HCT116 (cell line): ENCODE measurements around the gene POLR3H. TPM values are rescaled to one million over a fixed set of nuclear protein-coding genes. Genes with fewer than 3 reads are reported as not detected.

ENCODE experiments used
- ATAC-seq: fragments of 200-7000 bp; cut with Tn5 transposase; 2 replicates; pipeline ENCODE4 v1.9.1; 2020; ENCODE audit warnings: mild to moderate bottlenecking, moderate library complexity
- BruUV-seq: library from RNA; stranded (reverse); fragments of 400-500 nt; replicated peaks from 2 replicates; lab custom pipeline; 2021; lab: Mats Ljungman, UMichigan
- CTCF ChIA-PET: fragments of 300-600 bp; sonication (Branson Sonifier 250); formaldehyde crosslinking; loops from one replicate; lab custom pipeline; 2021; ENCODE audit warnings: antibody characterized with exemption; lab: Charles Lee
- POLR2A ChIA-PET: fragments of 300-600, 350-600 bp; sonication (Branson Sonifier 250); formaldehyde crosslinking; loops from one replicate; lab custom pipeline; 2021; ENCODE audit warnings: antibody characterized with exemption; lab: Charles Lee
- RAD21 ChIA-PET, 2 experiments: fragments of 300-600 bp; sonication (Branson Sonifier 250); formaldehyde crosslinking; loops; one replicate each; lab custom pipeline; 2023; ENCODE audit warnings: low total read pairs in 2 of 2; ENCODE audit not compliant: uncharacterized antibody in 2 of 2, unreplicated experiment in 2 of 2, low non-redundant PET in 1 of 2; lab: Charles Lee
- DNase-seq: peaks from one replicate; pipeline ENCODE4 v3.0.0-alpha.2; 2010; ENCODE audit warnings: low read depth, low spot score
- H2AFZ ChIP-seq: fragments of 200-600 bp; shearing (Covaris generic), sonication (generic); 2 replicates; pipeline ENCODE4 v1.6.1; 2017; ENCODE audit warnings: low read depth, mixed run types, mixed read lengths, antibody characterized with exemption, low read length; ENCODE audit not compliant: poor library complexity, severe bottlenecking
- H3K27ac ChIP-seq: 2 replicates; pipeline ENCODE4 v1.5.1; 2012; ENCODE audit warnings: low read depth, low read length
- H3K27me3 ChIP-seq: fragments of 200-600 bp; sonication (generic); 2 replicates; pipeline ENCODE4 v1.6.1; 2016; ENCODE audit warnings: mixed run types, low read length, mixed read lengths; ENCODE audit not compliant: insufficient read depth
- H3K36me3 ChIP-seq, 2 experiments: fragments of 200-500 bp in 1 of 2; fragments of 200-600 bp in 1 of 2; sonication (Bioruptor generic) in 1 of 2; sonication (generic) in 1 of 2; 2 replicates each; pipeline versions ENCODE4 v1.5.1 to v1.6.1; 2014 to 2016; ENCODE audit warnings: low read length in 2 of 2, inconsistent platforms in 1 of 2, mixed read lengths in 1 of 2, mixed run types in 1 of 2; ENCODE audit not compliant: insufficient read depth in 2 of 2, control insufficient read depth in 1 of 2
- H3K4me1 ChIP-seq, 2 experiments: fragments of 200-600 bp in 1 of 2; sonication (generic) in 1 of 2; 2 replicates each; pipeline versions ENCODE4 v1.5.1 to v1.6.1; 2012 to 2017; ENCODE audit warnings: low read length in 2 of 2, inconsistent platforms in 1 of 2, mild to moderate bottlenecking in 1 of 2, mixed read lengths in 1 of 2, mixed run types in 1 of 2, moderate library complexity in 1 of 2; ENCODE audit not compliant: insufficient read depth in 2 of 2, control insufficient read depth in 1 of 2
- H3K4me2 ChIP-seq: fragments of 200-600 bp; sonication (generic); 2 replicates; pipeline ENCODE4 v1.6.1; 2017; ENCODE audit warnings: mixed run types, low read length, mixed read lengths
- H3K4me3 ChIP-seq, 2 experiments: fragments of 200-600 bp in 1 of 2; sonication (generic) in 1 of 2; replicated peaks in 1 of 2; 2 replicates each; pipeline ENCODE4 v1.5.1; 2011 to 2016; ENCODE audit warnings: low read length in 2 of 2, control low read depth in 1 of 2, low read depth in 1 of 2, mild to moderate bottlenecking in 1 of 2, mixed read lengths in 1 of 2, mixed run types in 1 of 2
- H3K79me2 ChIP-seq: fragments of 200-600 bp; sonication (generic); 2 replicates; pipeline ENCODE4 v1.6.1; 2017; ENCODE audit warnings: mild to moderate bottlenecking, mixed run types, low read length, moderate library complexity, mixed read lengths; ENCODE audit not compliant: insufficient read depth
- H3K9ac ChIP-seq: fragments of 200-600 bp; sonication (generic); 2 replicates; pipeline ENCODE4 v1.6.1; 2016; ENCODE audit warnings: low read length, mixed read lengths
- H3K9me2 ChIP-seq: fragments of 200-600 bp; sonication (generic), shearing (Covaris generic); 2 replicates; pipeline ENCODE4 v1.6.1; 2017; ENCODE audit warnings: mixed run types, mild to moderate bottlenecking, moderate library complexity; ENCODE audit not compliant: insufficient read depth
- H3K9me3 ChIP-seq, 2 experiments: fragments of 200-500 bp in 1 of 2; fragments of 200-600 bp in 1 of 2; sonication (Bioruptor generic) in 1 of 2; sonication (generic) in 1 of 2; 2 replicates each; pipeline ENCODE4 v1.6.1; 2014 to 2017; ENCODE audit warnings: low read length in 2 of 2, mixed read lengths in 2 of 2, inconsistent platforms in 1 of 2, low read depth in 1 of 2, mild to moderate bottlenecking in 1 of 2, mixed run types in 1 of 2, moderate library complexity in 1 of 2; ENCODE audit not compliant: control insufficient read depth in 1 of 2, insufficient read depth in 1 of 2
- H4K20me1 ChIP-seq: fragments of 200-600 bp; sonication (generic), shearing (Covaris generic); 2 replicates; pipeline ENCODE4 v1.6.1; 2017; ENCODE audit warnings: mixed run types, mild to moderate bottlenecking, moderate library complexity; ENCODE audit not compliant: insufficient read depth
- CBX3 ChIP-seq: IDR thresholded peaks from 2 replicates; pipeline ENCODE4 v1.6.1; 2012; ENCODE audit warnings: low read depth
- EGR1 ChIP-seq: IDR thresholded peaks from 2 replicates; pipeline ENCODE4 v1.6.1; 2012; ENCODE audit warnings: low read depth
- ELF1 ChIP-seq: IDR thresholded peaks from 2 replicates; pipeline ENCODE4 v1.6.1; 2012; ENCODE audit warnings: low read depth, borderline replicate concordance
- EZH2phosphoT487 ChIP-seq: fragments of 200-600 bp; IDR thresholded peaks from 2 replicates; pipeline ENCODE4 v1.6.1; 2018; ENCODE audit warnings: antibody characterized with exemption, borderline replicate concordance
- FOSL1 ChIP-seq: IDR thresholded peaks from 2 replicates; pipeline ENCODE4 v1.6.1; 2012; ENCODE audit warnings: low read depth
- JUND ChIP-seq: IDR thresholded peaks from 2 replicates; pipeline ENCODE4 v1.6.1; 2012
- POLR2A ChIP-seq: IDR thresholded peaks from 2 replicates; pipeline ENCODE4 v1.7.0; 2011; ENCODE audit warnings: borderline replicate concordance; ENCODE audit not compliant: insufficient read depth, insufficient read length; ENCODE audit errors: extremely low read depth
- RAD21 ChIP-seq: IDR thresholded peaks from 2 replicates; pipeline ENCODE4 v1.6.1; 2012; ENCODE audit warnings: low read depth, mild to moderate bottlenecking
- SIN3A ChIP-seq: IDR thresholded peaks from 2 replicates; pipeline ENCODE4 v1.6.1; 2012; ENCODE audit warnings: low read depth
- SP1 ChIP-seq: IDR thresholded peaks from 2 replicates; pipeline ENCODE4 v1.6.1; 2012; ENCODE audit warnings: low read depth
- TCF7L2 ChIP-seq: IDR thresholded peaks from 2 replicates; pipeline ENCODE4 v1.7.0; 2011; ENCODE audit warnings: borderline replicate concordance, inconsistent platforms; ENCODE audit not compliant: insufficient read depth, insufficient read length; ENCODE audit errors: extremely low read depth
- YY1 ChIP-seq: IDR thresholded peaks from 2 replicates; pipeline ENCODE4 v1.6.1; 2011; ENCODE audit warnings: low read length, low read depth, moderate library complexity, mild to moderate bottlenecking; ENCODE audit not compliant: insufficient replicate concordance; ENCODE audit errors: extremely low read depth
- ZNF274 ChIP-seq: fragments of 200-500 bp; sonication (Bioruptor generic); IDR thresholded peaks from 2 replicates; pipeline ENCODE4 v1.6.1; 2014; ENCODE audit warnings: mild to moderate bottlenecking, low read depth, low read length, inconsistent platforms
- intact Hi-C: fragments of 100-400 bp; cut with micrococcal nuclease; formaldehyde crosslinking; loops from 2 replicates; pipeline ENCODE4 v1.10.0; 2022
- total RNA-seq: library from RNA; stranded (reverse); gene quantifications from one replicate; pipeline ENCODE4 v1.2.1, GENCODE V29; 2021; ENCODE audit not compliant: unreplicated experiment
- TF ChIP-seq, protein P1 (sequence below), 3 experiments: fragments of 200-600 bp in 1 of 3; sonication (generic) in 1 of 3; IDR thresholded peaks in 2 of 3; conservative IDR thresholded peaks in 1 of 3; 2 replicates each; pipeline ENCODE4 v1.5.1; 2012 to 2017; ENCODE audit warnings: low read depth in 2 of 3, low read length in 2 of 3, antibody characterized with exemption in 1 of 3, borderline replicate concordance in 1 of 3, control low read depth in 1 of 3, mild to moderate bottlenecking in 1 of 3, mixed read lengths in 1 of 3, mixed run types in 1 of 3, moderate library complexity in 1 of 3; ENCODE audit not compliant: insufficient read depth in 1 of 3
- TF ChIP-seq, protein P2 (sequence below): IDR thresholded peaks from 2 replicates; pipeline ENCODE4 v1.6.1; 2012; ENCODE audit warnings: low read depth

POLR3H gene
- total RNA-seq, 1 experiment from 2014 or later: 62.1 TPM

DNA sequence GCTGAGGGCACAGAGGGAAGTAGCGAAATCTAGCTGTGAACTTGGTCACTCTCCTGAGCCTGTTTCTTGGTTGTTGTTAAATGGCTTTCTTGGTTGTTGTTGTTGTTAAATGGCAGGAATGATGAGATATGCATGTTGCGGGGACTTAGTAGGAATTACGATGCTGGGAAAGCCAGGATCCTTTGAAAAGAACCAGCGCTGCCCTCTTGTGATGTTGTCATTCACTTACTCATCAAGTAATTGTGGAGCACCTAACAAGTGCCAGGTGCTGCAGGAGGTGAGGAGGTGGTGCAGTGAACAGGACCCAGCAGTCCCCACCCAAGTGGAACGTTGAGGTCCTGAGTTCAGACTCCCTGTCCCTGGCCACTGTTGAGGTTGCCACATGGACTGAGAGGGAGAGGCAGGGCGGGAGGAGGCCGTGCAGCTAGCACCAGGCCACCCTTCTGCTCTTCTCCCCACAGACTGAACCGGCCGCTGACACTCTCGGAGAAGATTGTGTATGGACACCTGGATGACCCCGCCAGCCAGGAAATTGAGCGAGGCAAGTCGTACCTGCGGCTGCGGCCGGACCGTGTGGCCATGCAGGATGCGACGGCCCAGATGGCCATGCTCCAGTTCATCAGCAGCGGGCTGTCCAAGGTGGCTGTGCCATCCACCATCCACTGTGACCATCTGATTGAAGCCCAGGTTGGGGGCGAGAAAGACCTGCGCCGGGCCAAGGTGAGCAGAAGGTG lies 36.8 kb downstream of the POLR3H start:
- ChIA-PET POLR2A (no interaction called here), RAD21 (no interaction called here), CTCF (no interaction called here)
- H3K4me2 ChIP-seq: no peak overlapping the region
- no peaks in the 10 kb centered on the region for H3K9me3 ChIP-seq
- peaks cover 12 to 14% of the 10 kb centered on the region in 2 experiments for H3K4me1 ChIP-seq
- H3K4me3 ChIP-seq: no peak overlapping the region
- TF ChIP-seq ZNF274 (no peak), YY1 (no peak), CBX3 (no peak), JUND (no peak), RAD21 (no peak), EZH2phosphoT487 (no peak), POLR2A (no peak), FOSL1 (no peak), SIN3A (no peak), EGR1 (no peak), SP1 (no peak), ELF1 (no peak), TCF7L2 (no peak)
- TF ChIP-seq, protein P1, sequence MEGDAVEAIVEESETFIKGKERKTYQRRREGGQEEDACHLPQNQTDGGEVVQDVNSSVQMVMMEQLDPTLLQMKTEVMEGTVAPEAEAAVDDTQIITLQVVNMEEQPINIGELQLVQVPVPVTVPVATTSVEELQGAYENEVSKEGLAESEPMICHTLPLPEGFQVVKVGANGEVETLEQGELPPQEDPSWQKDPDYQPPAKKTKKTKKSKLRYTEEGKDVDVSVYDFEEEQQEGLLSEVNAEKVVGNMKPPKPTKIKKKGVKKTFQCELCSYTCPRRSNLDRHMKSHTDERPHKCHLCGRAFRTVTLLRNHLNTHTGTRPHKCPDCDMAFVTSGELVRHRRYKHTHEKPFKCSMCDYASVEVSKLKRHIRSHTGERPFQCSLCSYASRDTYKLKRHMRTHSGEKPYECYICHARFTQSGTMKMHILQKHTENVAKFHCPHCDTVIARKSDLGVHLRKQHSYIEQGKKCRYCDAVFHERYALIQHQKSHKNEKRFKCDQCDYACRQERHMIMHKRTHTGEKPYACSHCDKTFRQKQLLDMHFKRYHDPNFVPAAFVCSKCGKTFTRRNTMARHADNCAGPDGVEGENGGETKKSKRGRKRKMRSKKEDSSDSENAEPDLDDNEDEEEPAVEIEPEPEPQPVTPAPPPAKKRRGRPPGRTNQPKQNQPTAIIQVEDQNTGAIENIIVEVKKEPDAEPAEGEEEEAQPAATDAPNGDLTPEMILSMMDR (IDR thresholded peaks at IDR 0.05 in 2 of 3, conservative IDR thresholded peaks at IDR 0.05 in 1 of 3; ENCODE audit: borderline replicate concordance in 1 of 3, insufficient read depth in 1 of 3, low read depth in 2 of 3, low read length in 2 of 3): no peak
- TF ChIP-seq, protein P2, sequence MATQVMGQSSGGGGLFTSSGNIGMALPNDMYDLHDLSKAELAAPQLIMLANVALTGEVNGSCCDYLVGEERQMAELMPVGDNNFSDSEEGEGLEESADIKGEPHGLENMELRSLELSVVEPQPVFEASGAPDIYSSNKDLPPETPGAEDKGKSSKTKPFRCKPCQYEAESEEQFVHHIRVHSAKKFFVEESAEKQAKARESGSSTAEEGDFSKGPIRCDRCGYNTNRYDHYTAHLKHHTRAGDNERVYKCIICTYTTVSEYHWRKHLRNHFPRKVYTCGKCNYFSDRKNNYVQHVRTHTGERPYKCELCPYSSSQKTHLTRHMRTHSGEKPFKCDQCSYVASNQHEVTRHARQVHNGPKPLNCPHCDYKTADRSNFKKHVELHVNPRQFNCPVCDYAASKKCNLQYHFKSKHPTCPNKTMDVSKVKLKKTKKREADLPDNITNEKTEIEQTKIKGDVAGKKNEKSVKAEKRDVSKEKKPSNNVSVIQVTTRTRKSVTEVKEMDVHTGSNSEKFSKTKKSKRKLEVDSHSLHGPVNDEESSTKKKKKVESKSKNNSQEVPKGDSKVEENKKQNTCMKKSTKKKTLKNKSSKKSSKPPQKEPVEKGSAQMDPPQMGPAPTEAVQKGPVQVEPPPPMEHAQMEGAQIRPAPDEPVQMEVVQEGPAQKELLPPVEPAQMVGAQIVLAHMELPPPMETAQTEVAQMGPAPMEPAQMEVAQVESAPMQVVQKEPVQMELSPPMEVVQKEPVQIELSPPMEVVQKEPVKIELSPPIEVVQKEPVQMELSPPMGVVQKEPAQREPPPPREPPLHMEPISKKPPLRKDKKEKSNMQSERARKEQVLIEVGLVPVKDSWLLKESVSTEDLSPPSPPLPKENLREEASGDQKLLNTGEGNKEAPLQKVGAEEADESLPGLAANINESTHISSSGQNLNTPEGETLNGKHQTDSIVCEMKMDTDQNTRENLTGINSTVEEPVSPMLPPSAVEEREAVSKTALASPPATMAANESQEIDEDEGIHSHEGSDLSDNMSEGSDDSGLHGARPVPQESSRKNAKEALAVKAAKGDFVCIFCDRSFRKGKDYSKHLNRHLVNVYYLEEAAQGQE: no peak
- no peaks in the 10 kb centered on the region for H3K9me2 ChIP-seq
- H3K36me3 ChIP-seq: peaks cover 4 to 13% of the 10 kb centered on the region in 2 experiments
- H3K9ac ChIP-seq: no peak overlapping the region
- DNase-seq: no peak
- H3K79me2 ChIP-seq: peaks cover 18% of the 10 kb centered on the region
- BruUV-seq: no TSS peak
- no peaks in the 10 kb centered on the region for H3K27me3 ChIP-seq
- H4K20me1 ChIP-seq: no peaks in the 10 kb centered on the region
- intact Hi-C loops: no loop called here
- ATAC-seq: no peak
- no peak overlapping the region for H3K27ac ChIP-seq
- H2AFZ ChIP-seq: no peak overlapping the region
